Hepatocyte (in vitro differentiated cells): ENCODE results near the gene OCA2. TPM values are rescaled to one million over a fixed set of nuclear protein-coding genes. Genes with fewer than 3 reads are reported as not detected.

ENCODE experiments used
- DNase-seq: peaks from one replicate; pipeline ENCODE4 v3.0.0-alpha.2; 2016; ENCODE audit warnings: low spot score
- H2AFZ ChIP-seq: fragments of 200-600 bp; sonication (generic); 2 replicates; pipeline ENCODE4 v1.6.0; 2016; ENCODE audit warnings: antibody characterized with exemption, mild to moderate bottlenecking
- H3K27ac ChIP-seq: fragments of 200-600 bp; sonication (generic); 2 replicates; pipeline ENCODE4 v1.5.1; 2016; ENCODE audit warnings: mild to moderate bottlenecking
- H3K27me3 ChIP-seq: fragments of 200-600 bp; sonication (generic); 2 replicates; pipeline ENCODE4 v1.6.1; 2016
- H3K36me3 ChIP-seq: fragments of 200-600 bp; sonication (generic); replicated peaks from 2 replicates; pipeline ENCODE4 v1.5.1; 2016; ENCODE audit warnings: low read depth; ENCODE audit not compliant: insufficient read depth
- H3K4me1 ChIP-seq: fragments of 200-600 bp; sonication (generic); 2 replicates; pipeline ENCODE4 v1.5.1; 2016; ENCODE audit warnings: mild to moderate bottlenecking, moderate library complexity; ENCODE audit not compliant: insufficient read depth
- H3K4me2 ChIP-seq: fragments of 200-600 bp; sonication (generic); 2 replicates; pipeline ENCODE4 v1.6.0; 2016
- H3K4me3 ChIP-seq: fragments of 200-600 bp; sonication (generic); 2 replicates; pipeline ENCODE4 v1.5.1; 2016; ENCODE audit warnings: mild to moderate bottlenecking
- H3K79me2 ChIP-seq: fragments of 200-600 bp; sonication (generic); 2 replicates; pipeline ENCODE4 v1.6.0; 2017; ENCODE audit warnings: mild to moderate bottlenecking
- H3K9me2 ChIP-seq: fragments of 200-600 bp; sonication (generic); replicated peaks from 2 replicates; pipeline ENCODE4 v1.6.0; 2017; ENCODE audit warnings: mild to moderate bottlenecking; ENCODE audit not compliant: insufficient read depth
- H3K9me3 ChIP-seq: fragments of 200-600 bp; sonication (generic); 2 replicates; pipeline ENCODE4 v1.5.1; 2016; ENCODE audit warnings: low read depth, mild to moderate bottlenecking
- H4K20me1 ChIP-seq: fragments of 200-600 bp; sonication (generic); 2 replicates; pipeline ENCODE4 v1.6.0; 2016; ENCODE audit warnings: mild to moderate bottlenecking; ENCODE audit not compliant: insufficient read depth, poor library complexity, severe bottlenecking
- EZH2 ChIP-seq: fragments of 200-600 bp; sonication (generic); IDR thresholded peaks from 2 replicates; pipeline ENCODE4 v1.6.1; 2016; ENCODE audit warnings: antibody characterized with exemption, mild to moderate bottlenecking, borderline replicate concordance
- EZH2phosphoT487 ChIP-seq: fragments of 200-600 bp; sonication (generic); IDR thresholded peaks from one replicate; pipeline ENCODE4 v1.6.1; 2018; ENCODE audit warnings: antibody characterized with exemption, mild to moderate bottlenecking, low read depth, moderate library complexity; ENCODE audit not compliant: unreplicated experiment, severe bottlenecking
- WGBS: methylation state at CpG from one replicate; pipeline ENCODE4 v1.1.6; 2016; ENCODE audit warnings: low lambda C conversion rate; ENCODE audit errors: missing lambda C conversion rate; 5-methylcytosine and 5-hydroxymethylcytosine counted together
- polyA plus RNA-seq: library from polyadenylated mRNA; unstranded; fragments of >200 nt; fragmentation: Nextera tagmentation; extraction: Ambion mirVana; gene quantifications from 2 replicates; pipeline ENCODE4 v1.2.1, GENCODE V29; 2016
- total RNA-seq: library from RNA; depleted of rRNA; stranded (reverse); fragments of >200 nt; gene quantifications from 2 replicates; pipeline ENCODE4 v1.2.3, GENCODE V29; 2014
- TF ChIP-seq, protein P1 (sequence below): fragments of 200-600 bp; sonication (generic); IDR thresholded peaks from 2 replicates; pipeline ENCODE4 v1.5.1; 2016; ENCODE audit warnings: antibody characterized with exemption, mild to moderate bottlenecking; ENCODE audit not compliant: poor library complexity

Gene OCA2
- total and polyA plus RNA-seq, 2 experiments from 2014 or later: 25.1 to 27.7 TPM

DNA sequence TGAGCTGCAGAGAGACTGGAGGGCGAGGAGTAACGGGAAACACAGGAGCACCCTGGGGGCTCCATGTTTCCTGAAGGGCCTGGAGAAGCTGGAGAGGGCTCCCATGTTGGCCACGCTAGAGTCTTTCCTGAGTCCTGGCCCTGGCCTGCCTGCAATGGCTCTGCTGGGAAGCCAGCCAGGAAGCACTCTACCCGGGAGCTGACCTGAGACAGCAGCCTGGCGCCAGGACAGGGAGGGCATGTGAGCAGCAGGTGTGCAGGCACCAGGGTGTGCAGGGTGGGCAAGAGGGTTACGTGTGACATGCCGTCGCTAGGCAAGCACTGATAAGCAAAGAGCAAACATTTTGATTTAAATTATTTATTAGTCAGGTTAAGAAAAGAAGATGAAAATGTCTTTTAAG is 301.4 kb downstream of the OCA2 start:
- H3K9me3 ChIP-seq: no peaks in the 10 kb centered on the region
- H3K4me2 ChIP-seq: no peak overlapping the region
- no peaks in the 10 kb centered on the region for H3K79me2 ChIP-seq
- H3K36me3 ChIP-seq: no peaks in the 10 kb centered on the region
- no peaks in the 10 kb centered on the region for H4K20me1 ChIP-seq
- no peak overlapping the region for H2AFZ ChIP-seq
- H3K27me3 ChIP-seq: no peaks in the 10 kb centered on the region
- WGBS: 91% methylated on average over 8 of the region's 8 CpGs
- H3K4me1 ChIP-seq: no peaks in the 10 kb centered on the region
- H3K4me3 ChIP-seq: no peak overlapping the region
- no peak for TF ChIP-seq EZH2
- TF ChIP-seq EZH2phosphoT487: no peak
- TF ChIP-seq, protein P1, sequence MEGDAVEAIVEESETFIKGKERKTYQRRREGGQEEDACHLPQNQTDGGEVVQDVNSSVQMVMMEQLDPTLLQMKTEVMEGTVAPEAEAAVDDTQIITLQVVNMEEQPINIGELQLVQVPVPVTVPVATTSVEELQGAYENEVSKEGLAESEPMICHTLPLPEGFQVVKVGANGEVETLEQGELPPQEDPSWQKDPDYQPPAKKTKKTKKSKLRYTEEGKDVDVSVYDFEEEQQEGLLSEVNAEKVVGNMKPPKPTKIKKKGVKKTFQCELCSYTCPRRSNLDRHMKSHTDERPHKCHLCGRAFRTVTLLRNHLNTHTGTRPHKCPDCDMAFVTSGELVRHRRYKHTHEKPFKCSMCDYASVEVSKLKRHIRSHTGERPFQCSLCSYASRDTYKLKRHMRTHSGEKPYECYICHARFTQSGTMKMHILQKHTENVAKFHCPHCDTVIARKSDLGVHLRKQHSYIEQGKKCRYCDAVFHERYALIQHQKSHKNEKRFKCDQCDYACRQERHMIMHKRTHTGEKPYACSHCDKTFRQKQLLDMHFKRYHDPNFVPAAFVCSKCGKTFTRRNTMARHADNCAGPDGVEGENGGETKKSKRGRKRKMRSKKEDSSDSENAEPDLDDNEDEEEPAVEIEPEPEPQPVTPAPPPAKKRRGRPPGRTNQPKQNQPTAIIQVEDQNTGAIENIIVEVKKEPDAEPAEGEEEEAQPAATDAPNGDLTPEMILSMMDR: no peak
- DNase-seq: no peak
- no peak overlapping the region for H3K27ac ChIP-seq
- H3K9me2 ChIP-seq: no peaks in the 10 kb centered on the region

DNA sequence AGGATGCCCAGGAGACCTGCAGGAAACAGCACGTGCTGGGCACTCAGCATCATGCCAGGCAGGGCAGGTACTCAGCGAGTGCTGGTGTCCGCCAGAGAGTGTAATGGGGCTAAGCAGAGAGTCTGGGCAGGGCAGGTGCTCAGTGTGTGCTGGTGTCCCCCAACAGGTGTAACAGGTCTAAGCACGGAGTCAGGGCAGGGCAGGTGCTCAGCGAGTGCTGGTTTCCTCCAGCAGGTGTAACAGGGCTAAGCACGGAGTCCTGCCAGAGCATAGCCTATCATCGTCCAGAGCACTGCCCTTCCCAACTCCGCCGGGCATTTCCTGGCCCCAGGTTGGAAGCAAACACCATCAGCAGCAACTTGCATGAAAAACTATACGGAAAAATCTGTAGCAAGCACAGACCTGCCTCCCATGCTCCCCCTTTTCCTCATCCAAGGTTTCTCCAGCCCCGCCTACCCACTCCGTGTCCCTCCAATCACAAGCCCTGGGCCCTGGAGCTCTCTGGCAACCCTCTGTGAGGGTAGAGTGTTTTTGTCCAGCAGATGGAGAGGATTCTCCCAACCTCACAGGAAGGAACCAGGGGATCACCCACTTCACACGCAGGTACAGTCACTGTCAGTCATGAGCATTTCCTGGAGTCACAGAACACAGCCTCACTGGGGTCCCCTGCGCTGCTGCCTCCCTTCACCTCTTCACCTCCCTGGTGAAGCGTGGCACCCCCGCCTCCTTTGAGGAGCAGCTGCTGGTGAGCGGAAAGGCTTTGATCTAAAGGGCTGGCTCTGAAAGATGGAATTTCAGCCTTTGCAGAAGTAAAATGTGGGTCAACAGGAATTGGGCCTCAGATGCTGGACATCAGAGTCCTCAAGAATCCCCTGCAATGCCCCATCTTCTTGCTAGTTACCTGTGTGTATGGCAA is 302.5 kb downstream of the OCA2 start:
- TF ChIP-seq EZH2: no peak
- no peak for TF ChIP-seq EZH2phosphoT487
- TF ChIP-seq, protein P1: no peak
- H3K27ac ChIP-seq: no peak overlapping the region
- H3K79me2 ChIP-seq: no peaks in the 10 kb centered on the region
- H2AFZ ChIP-seq: no peak overlapping the region
- no peaks in the 10 kb centered on the region for H4K20me1 ChIP-seq
- H3K4me3 ChIP-seq: no peak overlapping the region
- no peaks in the 10 kb centered on the region for H3K36me3 ChIP-seq
- H3K4me2 ChIP-seq: no peak overlapping the region
- no peaks in the 10 kb centered on the region for H3K9me3 ChIP-seq
- H3K27me3 ChIP-seq: no peaks in the 10 kb centered on the region
- WGBS: 88% methylated on average over 17 of the region's 17 CpGs
- no peaks in the 10 kb centered on the region for H3K4me1 ChIP-seq
- no peak for DNase-seq
- H3K9me2 ChIP-seq: no peaks in the 10 kb centered on the region

DNA sequence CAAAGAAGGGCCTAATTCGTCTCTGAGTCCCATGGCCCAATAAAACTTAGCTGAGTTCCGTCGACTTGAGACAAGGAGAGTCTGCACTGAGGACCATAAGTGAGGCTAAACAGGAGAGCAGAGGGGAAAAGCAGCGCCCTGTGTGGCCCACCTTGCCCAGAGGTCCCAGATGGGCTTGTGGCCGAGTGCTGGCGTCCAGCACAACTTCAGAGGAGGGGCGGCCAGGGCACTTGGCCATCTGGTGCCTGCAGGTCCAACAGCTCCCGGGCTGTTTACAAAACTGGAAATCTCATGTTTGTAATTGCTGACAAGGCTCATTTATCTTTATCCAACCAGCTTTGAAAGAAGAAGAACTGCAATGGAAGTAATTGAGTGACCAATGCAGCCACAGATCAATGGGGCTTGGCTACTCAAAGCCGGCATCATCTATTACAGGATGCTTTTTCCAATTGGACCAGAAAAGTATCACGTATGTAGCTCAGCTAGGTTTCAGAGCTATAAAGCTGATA is 306.3 kb downstream of the OCA2 start:
- WGBS: 79% methylated on average over 10 of the region's 10 CpGs
- Histone ChIP-seq H3K79me2 (no peaks in the 10 kb centered on the region), H3K4me1 (no peaks in the 10 kb centered on the region), H3K9me3 (no peaks in the 10 kb centered on the region), H4K20me1 (no peaks in the 10 kb centered on the region), H3K27ac (no peak overlapping the region), H3K4me3 (no peak overlapping the region), H3K27me3 (no peaks in the 10 kb centered on the region), H3K4me2 (no peak overlapping the region), H2AFZ (no peak overlapping the region), H3K9me2 (no peaks in the 10 kb centered on the region), H3K36me3 (no peaks in the 10 kb centered on the region)
- DNase-seq: no peak
- TF ChIP-seq EZH2 (no peak), EZH2phosphoT487 (no peak)
- TF ChIP-seq, protein P1: no peak
